GM12865 (cell line): ENCODE results near the gene C2orf68.

ENCODE experiments used
- DNase-seq: peaks from one replicate; pipeline ENCODE4 v3.0.0; 2010; ENCODE audit warnings: low read depth
- H3K4me3 ChIP-seq: 2 replicates; pipeline ENCODE4 v1.5.1; 2011; ENCODE audit warnings: mild to moderate bottlenecking, low read depth, low read length, control low read depth
- TF ChIP-seq, protein P1 (sequence below): IDR thresholded peaks from 2 replicates; pipeline ENCODE4 v1.5.1; 2011; ENCODE audit warnings: low read length, control low read depth, low read depth, inconsistent platforms; ENCODE audit not compliant: insufficient read depth; ENCODE audit errors: missing control alignments

Gene C2orf68

DNA sequence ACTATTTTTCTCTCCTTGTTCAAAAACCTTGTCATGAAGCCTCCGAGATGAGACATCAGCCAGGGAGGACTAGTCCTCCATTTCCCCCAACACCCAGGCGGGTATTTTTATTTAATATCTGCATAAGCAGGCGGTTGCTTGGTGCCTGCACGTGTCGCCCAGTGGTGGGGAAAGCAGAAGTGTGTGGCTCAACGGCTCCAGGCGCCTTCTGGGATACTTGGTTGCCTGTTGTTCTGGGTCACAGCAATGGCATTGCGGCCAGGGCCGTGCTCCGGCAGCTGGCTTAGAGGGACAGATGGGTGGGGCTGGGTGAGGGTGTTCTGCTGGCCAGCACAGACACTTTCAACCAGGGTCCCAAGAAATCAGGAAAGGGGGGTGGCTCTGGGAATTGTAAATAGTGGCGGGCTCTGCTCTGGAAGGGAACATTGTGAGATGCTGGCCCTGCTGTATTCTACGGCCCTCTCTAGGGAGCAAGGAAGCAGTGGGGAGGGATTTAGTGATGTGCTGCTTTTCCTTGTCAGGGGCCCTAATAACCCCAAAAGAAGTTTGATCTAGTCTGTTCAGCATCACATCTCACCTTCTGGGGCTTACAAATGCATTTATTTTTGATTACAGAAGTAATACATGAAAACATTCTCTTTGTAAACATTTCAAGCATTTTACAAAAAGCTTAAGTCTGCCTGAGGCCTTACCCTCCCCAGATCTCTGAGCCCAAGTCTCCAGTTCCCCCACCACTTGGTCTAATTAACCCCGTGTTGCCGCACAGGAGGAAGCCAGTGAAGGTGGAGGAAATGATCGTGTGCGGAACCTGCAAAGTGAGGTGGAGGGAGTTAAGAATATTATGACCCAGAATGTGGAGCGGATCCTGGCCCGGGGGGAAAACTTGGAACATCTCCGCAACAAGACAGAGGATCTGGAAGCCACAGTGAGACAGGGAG lies 33.4 kb downstream of the C2orf68 start:
- peak overlapping the region; percentile 83 for H3K4me3 ChIP-seq
- DNase-seq = peak; percentile 58
- TF ChIP-seq, protein P1, sequence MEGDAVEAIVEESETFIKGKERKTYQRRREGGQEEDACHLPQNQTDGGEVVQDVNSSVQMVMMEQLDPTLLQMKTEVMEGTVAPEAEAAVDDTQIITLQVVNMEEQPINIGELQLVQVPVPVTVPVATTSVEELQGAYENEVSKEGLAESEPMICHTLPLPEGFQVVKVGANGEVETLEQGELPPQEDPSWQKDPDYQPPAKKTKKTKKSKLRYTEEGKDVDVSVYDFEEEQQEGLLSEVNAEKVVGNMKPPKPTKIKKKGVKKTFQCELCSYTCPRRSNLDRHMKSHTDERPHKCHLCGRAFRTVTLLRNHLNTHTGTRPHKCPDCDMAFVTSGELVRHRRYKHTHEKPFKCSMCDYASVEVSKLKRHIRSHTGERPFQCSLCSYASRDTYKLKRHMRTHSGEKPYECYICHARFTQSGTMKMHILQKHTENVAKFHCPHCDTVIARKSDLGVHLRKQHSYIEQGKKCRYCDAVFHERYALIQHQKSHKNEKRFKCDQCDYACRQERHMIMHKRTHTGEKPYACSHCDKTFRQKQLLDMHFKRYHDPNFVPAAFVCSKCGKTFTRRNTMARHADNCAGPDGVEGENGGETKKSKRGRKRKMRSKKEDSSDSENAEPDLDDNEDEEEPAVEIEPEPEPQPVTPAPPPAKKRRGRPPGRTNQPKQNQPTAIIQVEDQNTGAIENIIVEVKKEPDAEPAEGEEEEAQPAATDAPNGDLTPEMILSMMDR = no peak

DNA sequence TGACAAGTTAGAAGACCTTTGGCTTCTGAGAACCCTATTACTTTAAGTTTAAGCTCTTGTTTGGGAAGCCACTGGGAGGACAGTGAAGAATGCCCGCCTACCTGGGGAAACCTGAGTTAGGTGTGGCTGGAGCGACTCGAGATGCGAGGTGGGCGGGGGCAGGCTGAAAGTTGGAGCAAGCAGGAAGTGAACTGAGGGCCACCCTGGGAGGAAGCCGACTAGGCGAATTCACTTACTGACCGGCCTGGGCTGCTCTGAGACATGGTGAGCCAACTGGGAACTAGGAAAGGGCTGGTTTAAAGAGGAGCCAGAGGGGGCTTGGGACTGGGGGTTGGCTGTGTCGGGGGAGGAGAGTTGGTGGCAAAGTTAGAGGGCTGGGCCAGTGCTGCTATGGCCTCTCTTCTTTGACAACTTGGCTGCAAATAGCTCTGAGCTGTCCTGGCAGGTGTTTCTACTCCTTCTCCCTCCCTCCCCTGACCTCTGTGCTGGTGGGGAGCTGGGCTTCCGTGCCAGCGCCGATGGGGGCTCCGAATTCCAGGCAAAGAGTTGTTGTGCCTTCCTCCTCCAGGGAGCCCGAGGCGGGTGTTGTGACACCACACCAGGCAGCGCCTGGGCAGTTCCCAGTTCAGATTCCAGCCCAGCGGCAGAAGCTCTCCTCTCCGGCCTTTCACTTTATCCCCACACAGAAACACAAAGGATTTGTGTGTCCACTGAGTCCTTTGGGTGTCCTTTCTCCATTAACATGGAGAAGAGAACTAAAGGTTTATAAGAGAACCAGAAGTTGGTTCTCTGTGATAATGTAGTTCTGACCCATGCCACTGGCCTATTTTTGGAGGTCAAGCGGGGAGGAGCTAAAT lies 34.3 kb downstream of the C2orf68 start, which contains the start of gene VAMP8:
Gene VAMP8 (plus strand): TSS at position 201 of the 857 bp plus-strand sequence. CDS start 61 bp downstream, at position 262.
- DNase-seq = peak; percentile 77
- peak within 1 kb of the TSS; percentile 83 for H3K4me3 ChIP-seq
- TF ChIP-seq, protein P1 = no peak

DNA sequence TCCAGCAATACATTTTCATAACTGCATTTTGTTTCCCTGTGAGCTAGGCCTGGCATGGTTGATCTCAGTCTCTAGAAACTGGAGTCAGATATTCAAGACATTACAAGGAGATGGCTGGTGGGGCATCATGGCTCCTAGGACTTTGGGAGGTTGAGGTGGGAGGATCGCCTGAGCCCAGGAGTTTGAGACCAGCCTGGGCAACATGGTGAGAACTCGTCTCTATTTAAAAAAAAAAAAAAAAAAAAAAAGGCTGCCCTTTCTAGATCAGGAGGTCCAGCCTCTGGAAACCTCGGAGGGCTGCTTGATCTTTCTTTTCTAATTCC lies 34.8 kb downstream of the C2orf68 start:
- TF ChIP-seq, protein P1 = no peak
- no peak for DNase-seq
- peak overlapping the region; percentile 83 for H3K4me3 ChIP-seq

DNA sequence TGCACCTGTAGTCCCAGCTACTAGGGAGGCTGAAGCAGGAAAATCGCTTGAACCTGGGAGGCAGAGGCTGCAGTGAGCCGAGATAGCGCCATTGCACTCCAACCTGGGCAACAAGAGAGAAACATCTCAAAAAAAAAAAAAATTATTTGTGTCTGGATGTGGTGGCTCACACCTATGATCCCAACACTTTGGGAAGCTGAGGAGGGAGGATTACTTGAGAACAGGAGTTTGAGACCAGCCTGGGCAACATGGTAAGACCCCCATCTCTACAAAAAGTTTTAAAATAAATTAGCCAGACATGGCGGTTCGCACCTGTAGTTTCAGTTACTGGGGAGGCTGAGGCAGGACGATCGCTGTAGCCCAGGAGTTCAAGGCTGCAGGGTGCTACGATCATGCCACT lies 36.1 kb downstream of the C2orf68 start:
- TF ChIP-seq, protein P1 = no peak
- DNase-seq = no peak
- no peak overlapping the region for H3K4me3 ChIP-seq

DNA sequence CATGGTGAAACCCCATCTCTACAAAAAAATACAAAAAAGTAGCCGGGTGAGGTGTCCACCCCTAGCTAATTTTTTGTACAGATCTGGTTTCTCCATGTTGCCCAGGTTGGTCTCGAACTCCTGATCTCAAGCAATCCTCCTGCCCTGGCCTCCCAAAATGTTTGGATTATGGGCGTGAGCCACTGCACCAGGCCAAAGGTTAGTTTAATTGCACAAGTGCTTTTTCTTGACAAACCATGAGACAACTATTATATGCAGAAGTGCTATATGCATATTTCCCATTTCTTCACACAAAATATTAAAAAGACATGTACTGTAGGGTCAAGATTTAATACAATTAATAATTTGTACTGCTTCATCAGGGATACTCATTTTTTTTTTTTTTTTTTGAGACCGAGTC lies 45.6 kb downstream of the C2orf68 start:
- DNase-seq = no peak
- no peak overlapping the region for H3K4me3 ChIP-seq
- TF ChIP-seq, protein P1 = no peak

DNA sequence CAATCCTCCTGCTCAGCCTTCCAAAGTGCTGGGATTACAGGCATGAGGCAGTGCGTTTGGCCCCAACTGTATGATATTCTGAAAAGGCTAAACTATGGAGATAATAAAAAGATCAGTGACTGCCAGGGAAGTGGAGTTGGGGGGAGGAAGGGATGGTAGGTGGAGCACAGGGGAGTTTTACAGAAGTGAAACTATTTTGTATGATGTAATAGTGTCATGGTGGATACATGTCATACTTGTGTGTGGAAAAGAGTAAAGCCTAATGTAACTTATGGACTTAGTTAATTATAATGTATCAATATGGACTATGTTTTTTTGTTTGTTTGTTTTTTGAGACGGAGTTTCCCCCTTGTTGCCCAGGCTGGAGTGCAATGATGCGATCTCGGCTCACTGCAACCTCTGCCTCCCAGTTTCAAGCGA lies 47.7 kb downstream of the C2orf68 start:
- TF ChIP-seq, protein P1 = no peak
- peak; percentile 31 for DNase-seq
- H3K4me3 ChIP-seq = no peak overlapping the region
